ENCODE results near the gene ELP5.

Gene ELP5

GRCh38 chr17:7215652-7216180 is 36.3 kb upstream of the ELP5 start:
- H3K27me3 ChIP-seq (ENCODE audit: low read depth): no peaks in the 10 kb centered on the region
- no peak overlapping the region for H3K4me3 ChIP-seq
- H3K9me3 ChIP-seq: no peaks in the 10 kb centered on the region
- peaks cover 8% of the 10 kb centered on the region for H3K36me3 ChIP-seq (replicated peaks)
- H3K4me1 ChIP-seq: peaks cover 17% of the 10 kb centered on the region
- in situ Hi-C loops (cut with MboI; ENCODE audit: low sequenced_read_pairs): no loop called here
- no peak for DNase-seq (ENCODE audit: low spot score in 2 of 2)

DNA sequence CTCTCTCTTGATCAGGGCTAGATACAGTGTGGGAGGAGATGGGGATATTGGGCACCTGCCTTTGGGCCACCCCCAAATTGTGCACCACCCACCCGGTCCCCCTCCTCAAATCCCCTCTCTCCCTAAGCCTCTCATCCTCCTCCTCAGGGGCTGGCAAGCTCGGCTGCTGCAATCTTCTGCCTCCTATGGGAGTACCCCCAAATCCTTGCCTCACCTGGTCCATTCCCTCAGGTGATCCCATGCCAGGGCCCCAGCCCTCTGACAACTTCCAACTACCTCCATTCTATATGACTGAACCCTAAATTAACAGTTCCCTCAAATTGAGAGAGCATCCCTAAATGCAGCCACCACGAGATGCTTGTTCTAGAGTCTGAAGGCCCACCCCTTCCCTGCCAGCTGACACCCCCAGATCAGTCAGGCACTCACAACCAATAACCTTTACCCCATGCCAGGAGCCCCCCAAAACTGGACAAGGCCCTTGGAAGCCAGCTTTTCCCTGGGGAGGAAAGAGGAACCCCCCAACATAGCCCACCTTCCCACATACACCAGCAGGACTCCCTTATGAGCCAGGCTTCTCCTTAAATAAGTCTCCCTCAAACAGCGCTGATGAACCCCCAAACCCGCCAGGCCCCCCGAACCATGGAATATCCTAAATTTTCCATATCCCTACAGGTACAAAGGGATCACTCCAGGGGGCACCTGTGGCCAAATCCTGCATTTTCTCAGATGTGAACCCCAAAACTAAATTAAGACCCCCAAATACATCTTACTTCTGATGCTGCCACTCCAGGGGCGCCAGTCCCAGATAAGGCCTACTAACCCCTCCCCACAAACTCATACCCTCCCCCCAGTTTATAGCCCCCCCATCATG is 35.5 kb upstream of the ELP5 start:
- in situ Hi-C loops (cut with MboI; ENCODE audit: low sequenced_read_pairs): no loop called here
- H3K4me1 ChIP-seq: peaks cover 21% of the 10 kb centered on the region
- H3K27me3 ChIP-seq (ENCODE audit: low read depth): no peaks in the 10 kb centered on the region
- H3K9me3 ChIP-seq: no peaks in the 10 kb centered on the region
- DNase-seq (ENCODE audit: low spot score in 2 of 2): no peak
- peak overlapping the region; percentile 6; the same call in 1 of the 2 replicates for H3K4me3 ChIP-seq
- peaks cover 15% of the 10 kb centered on the region for H3K36me3 ChIP-seq (replicated peaks)

DNA sequence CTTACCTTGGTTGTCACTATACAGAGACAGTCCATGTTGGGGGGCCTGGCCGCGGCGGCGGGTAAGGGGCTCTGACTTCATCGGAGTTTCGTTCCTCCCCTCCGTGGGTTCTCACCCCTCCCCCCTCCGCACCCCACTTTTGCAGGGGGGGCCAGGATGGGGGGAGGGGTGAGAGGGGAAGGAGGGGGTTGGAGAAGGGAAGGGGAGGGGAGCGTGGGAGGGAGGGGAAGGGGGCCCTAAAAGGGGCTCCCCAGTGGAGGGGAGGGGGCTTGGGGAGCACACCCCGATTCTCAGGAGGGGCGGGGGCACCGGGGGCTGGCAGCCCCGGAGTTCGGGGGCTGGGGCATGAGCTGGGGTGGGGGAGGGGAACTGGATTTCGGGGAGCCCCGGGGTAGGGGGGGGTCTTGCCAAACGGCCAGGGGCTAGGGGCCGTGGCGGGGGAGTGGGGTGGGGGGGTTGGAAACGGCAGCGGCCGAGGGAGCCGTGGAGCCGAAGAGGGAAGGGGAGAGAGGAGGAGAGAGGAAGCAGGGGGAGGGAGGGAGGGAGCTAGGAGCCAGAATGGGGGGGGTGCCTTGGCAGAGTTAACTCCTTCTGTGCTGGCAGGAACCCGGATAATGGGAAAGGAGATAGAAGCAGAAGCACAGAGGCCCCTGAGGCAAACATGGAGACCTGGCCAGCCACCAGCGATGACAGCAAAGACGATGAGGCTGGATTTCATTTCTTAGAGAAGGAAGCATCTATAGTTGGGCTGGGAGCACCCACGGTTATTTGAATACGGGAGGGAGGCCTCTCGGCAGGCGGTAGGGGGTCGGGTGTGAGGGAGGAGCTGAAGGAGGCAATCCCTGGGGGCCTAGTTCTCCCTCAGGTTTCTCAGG is 34.7 kb upstream of the ELP5 start:
- in situ Hi-C loops (cut with MboI; ENCODE audit: low sequenced_read_pairs): no loop called here
- Histone ChIP-seq H3K27me3 (ENCODE audit: low read depth) (no peaks in the 10 kb centered on the region), H3K4me1 (peaks cover 21% of the 10 kb centered on the region), H3K36me3 (replicated peaks) (peaks cover 22% of the 10 kb centered on the region), H3K9me3 (no peaks in the 10 kb centered on the region), H3K4me3 (peak overlapping the region; percentile 12; the same call in 1 of the 2 replicates)
- DNase-seq (ENCODE audit: low spot score in 2 of 2): peak; percentile 33 to 74

DNA sequence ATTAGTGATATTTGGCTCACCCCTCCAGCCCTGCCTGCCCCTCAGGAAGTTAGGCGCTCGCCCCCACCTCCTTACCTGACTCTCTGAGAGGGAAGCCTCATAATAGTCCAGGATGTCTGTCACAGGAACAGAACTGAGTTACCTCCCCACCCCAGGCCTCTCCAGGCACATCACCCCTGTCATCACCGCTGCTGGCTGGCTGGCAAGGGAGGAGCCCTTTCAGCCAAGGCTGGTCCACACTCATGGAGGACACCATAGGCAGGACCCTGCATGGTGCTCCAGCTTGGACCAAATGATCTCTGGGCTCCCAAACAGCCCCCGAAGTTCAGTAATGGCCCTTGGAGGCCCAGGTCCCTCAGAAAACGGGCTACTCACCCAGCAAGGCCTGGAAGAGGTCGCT is 33.8 kb upstream of the ELP5 start:
- Histone ChIP-seq H3K4me3 (no peak overlapping the region), H3K27me3 (ENCODE audit: low read depth) (no peaks in the 10 kb centered on the region), H3K4me1 (peaks cover 21% of the 10 kb centered on the region), H3K9me3 (no peaks in the 10 kb centered on the region), H3K36me3 (replicated peaks) (peaks cover 30% of the 10 kb centered on the region)
- DNase-seq (ENCODE audit: low spot score in 2 of 2): no peak
- in situ Hi-C loops (cut with MboI; ENCODE audit: low sequenced_read_pairs): no loop called here

GRCh38 chr17:7218758-7219157 is 33.3 kb upstream of the ELP5 start:
- in situ Hi-C loops (cut with MboI; ENCODE audit: low sequenced_read_pairs): no loop called here
- no peak for DNase-seq (ENCODE audit: low spot score in 2 of 2)
- H3K4me1 ChIP-seq: peaks cover 17% of the 10 kb centered on the region
- H3K4me3 ChIP-seq: no peak overlapping the region
- H3K9me3 ChIP-seq: no peaks in the 10 kb centered on the region
- no peaks in the 10 kb centered on the region for H3K27me3 ChIP-seq (ENCODE audit: low read depth)
- peaks cover 36% of the 10 kb centered on the region for H3K36me3 ChIP-seq (replicated peaks)

DNA sequence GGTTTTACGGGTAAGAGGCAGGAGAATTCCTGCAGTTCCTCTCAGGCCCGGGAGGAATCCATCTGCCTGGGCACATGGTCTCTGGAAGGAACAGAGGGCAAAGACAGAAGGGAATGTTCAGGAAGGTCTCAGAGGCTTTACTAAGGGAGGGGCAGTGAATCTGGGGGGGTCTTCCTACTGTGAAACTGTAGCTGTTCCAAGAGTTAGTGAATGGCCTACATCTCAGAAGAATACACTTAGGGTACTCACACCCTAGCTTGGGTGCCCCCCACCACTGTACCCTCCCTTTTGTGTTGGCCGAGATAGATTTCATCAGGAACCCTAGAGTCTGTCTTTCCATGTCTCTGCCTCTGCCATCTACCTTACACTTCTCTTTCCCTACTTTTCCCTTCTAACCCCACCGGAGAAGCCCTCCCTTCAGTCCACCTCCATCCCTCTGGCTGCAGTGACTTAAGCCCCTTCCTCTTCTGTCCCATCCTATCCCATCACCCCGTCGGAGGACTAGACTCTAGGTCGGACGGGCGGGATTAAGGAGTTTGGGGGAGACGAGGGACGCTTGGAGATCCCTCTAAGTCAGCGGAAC is 32.7 kb upstream of the ELP5 start:
- Histone ChIP-seq H3K4me1 (peaks cover 17% of the 10 kb centered on the region), H3K27me3 (ENCODE audit: low read depth) (no peaks in the 10 kb centered on the region)
- in situ Hi-C loops (cut with MboI; ENCODE audit: low sequenced_read_pairs): no loop called here

GRCh38 chr17:7219812-7220592 is 32.0 kb upstream of the ELP5 start, which contains the start of the genes ACADVL and DLG4:
ACADVL (plus strand) TSS chr17:7219938; CDS start chr17:7219985, 47 bp downstream.
DLG4 (minus strand) TSS chr17:7219836.
- peaks cover 46% of the 10 kb centered on the region for H3K36me3 ChIP-seq (replicated peaks)
- in situ Hi-C loops (cut with MboI; ENCODE audit: low sequenced_read_pairs): no loop called here
- peak; percentile 75 to 89 for DNase-seq (ENCODE audit: low spot score in 2 of 2)
- H3K27me3 ChIP-seq (ENCODE audit: low read depth): no peaks in the 10 kb centered on the region
- H3K4me1 ChIP-seq: peaks cover 15% of the 10 kb centered on the region
- no peaks in the 10 kb centered on the region for H3K9me3 ChIP-seq
- peak within 1 kb of the TSS; percentile 85 for H3K4me3 ChIP-seq

More for the DNA sequence above, 32.7 kb upstream of the ELP5 start:
- Histone ChIP-seq H3K4me3 (peak overlapping the region; percentile 85), H3K36me3 (replicated peaks) (peaks cover 41% of the 10 kb centered on the region), H3K9me3 (no peaks in the 10 kb centered on the region)
- no peak for DNase-seq (ENCODE audit: low spot score in 2 of 2)

DNA sequence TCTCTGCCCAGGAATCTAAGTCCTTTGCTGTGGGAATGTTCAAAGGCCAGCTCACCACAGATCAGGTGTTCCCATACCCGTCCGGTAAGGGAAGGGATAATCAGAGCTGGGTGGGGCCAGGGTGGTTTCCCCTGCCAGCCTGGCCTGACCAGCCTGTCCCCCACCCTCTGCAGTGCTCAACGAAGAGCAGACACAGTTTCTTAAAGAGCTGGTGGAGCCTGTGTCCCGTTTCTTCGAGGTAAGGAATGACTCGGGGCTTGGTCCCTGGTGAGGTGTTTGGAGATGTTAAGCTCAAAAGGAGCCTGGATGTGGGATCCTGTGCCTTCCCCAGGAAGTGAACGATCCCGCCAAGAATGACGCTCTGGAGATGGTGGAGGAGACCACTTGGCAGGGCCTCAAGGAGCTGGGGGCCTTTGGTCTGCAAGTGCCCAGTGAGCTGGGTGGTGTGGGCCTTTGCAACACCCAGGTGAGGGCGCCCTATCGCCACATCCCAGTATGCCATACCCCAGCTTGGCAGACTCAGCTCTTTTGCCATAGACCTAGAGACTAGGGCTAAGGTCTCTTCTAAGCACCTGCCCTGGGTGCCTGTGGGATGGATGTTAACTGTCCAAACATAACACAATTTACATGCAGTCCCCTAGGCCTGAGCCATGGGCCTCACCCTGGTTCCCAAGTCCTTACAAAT is 31.3 kb upstream of the ELP5 start:
- H3K27me3 ChIP-seq (ENCODE audit: low read depth): no peaks in the 10 kb centered on the region
- H3K4me1 ChIP-seq: peaks cover 15% of the 10 kb centered on the region
- in situ Hi-C loops (cut with MboI; ENCODE audit: low sequenced_read_pairs): no loop called here
- peak overlapping the region; percentile 85 for H3K4me3 ChIP-seq
- H3K36me3 ChIP-seq (replicated peaks): peaks cover 51% of the 10 kb centered on the region
- peak; percentile 22 to 72 for DNase-seq (ENCODE audit: low spot score in 2 of 2)
- no peaks in the 10 kb centered on the region for H3K9me3 ChIP-seq

- Histone ChIP-seq H3K36me3 (replicated peaks) (peaks cover 59% of the 10 kb centered on the region), H3K27me3 (ENCODE audit: low read depth) (no peaks in the 10 kb centered on the region), H3K4me3 (no peak overlapping the region), H3K4me1 (peaks cover 15% of the 10 kb centered on the region), H3K9me3 (no peaks in the 10 kb centered on the region)
- DNase-seq (ENCODE audit: low spot score in 2 of 2): no peak
- in situ Hi-C loops (cut with MboI; ENCODE audit: low sequenced_read_pairs): no loop called here
Measured at GRCh38 chr17:7221278-7222092, 30.5 kb upstream of the ELP5 start.

GRCh38 chr17:7222093-7222971 is 29.7 kb upstream of the ELP5 start:
- Histone ChIP-seq H3K36me3 (replicated peaks) (peaks cover 67% of the 10 kb centered on the region), H3K4me3 (no peak overlapping the region), H3K9me3 (no peaks in the 10 kb centered on the region), H3K4me1 (peaks cover 15% of the 10 kb centered on the region), H3K27me3 (ENCODE audit: low read depth) (no peaks in the 10 kb centered on the region)
- DNase-seq (ENCODE audit: low spot score in 2 of 2): no peak
- in situ Hi-C loops (cut with MboI; ENCODE audit: low sequenced_read_pairs): no loop called here

GRCh38 chr17:7222972-7223292 is 29.1 kb upstream of the ELP5 start:
- no peaks in the 10 kb centered on the region for H3K9me3 ChIP-seq
- peaks cover 73% of the 10 kb centered on the region for H3K36me3 ChIP-seq (replicated peaks)
- DNase-seq (ENCODE audit: low spot score in 2 of 2): no peak
- H3K4me3 ChIP-seq: no peak overlapping the region
- H3K4me1 ChIP-seq: peaks cover 15% of the 10 kb centered on the region
- in situ Hi-C loops (cut with MboI; ENCODE audit: low sequenced_read_pairs): no loop called here
- no peaks in the 10 kb centered on the region for H3K27me3 ChIP-seq (ENCODE audit: low read depth)

Measured in HAP-1 (cell line).